ENCODE measurements around the gene SERGEF. TPM values are rescaled to one million over a fixed set of nuclear protein-coding genes. Genes with fewer than 3 reads are reported as not detected.

Gene SERGEF
- total and polyA plus RNA-seq, 11 donors = 11.6 to 55.0 (median 22.1) TPM

GRCh38 chr11:18054511-18055103, 41.8 kb upstream of the SERGEF start:
- ATAC-seq (no peak), DNase-seq (no peak)
- Histone ChIP-seq H3K4me1 (no peaks in the 10 kb centered on the region), H3K27me3 (no peaks in the 10 kb centered on the region), H3K27ac (no peak overlapping the region), H3K9me3 (no peaks in the 10 kb centered on the region), H3K4me3 (no peak overlapping the region), H3K36me3 (no peaks in the 10 kb centered on the region)
- intact Hi-C loops (cut with DNase I) = no loop called here
- WGBS, 4 donors = 79 to 84% (median 82%) methylated on average over 10 of the region's 10 CpGs
- TF ChIP-seq, protein P1, sequence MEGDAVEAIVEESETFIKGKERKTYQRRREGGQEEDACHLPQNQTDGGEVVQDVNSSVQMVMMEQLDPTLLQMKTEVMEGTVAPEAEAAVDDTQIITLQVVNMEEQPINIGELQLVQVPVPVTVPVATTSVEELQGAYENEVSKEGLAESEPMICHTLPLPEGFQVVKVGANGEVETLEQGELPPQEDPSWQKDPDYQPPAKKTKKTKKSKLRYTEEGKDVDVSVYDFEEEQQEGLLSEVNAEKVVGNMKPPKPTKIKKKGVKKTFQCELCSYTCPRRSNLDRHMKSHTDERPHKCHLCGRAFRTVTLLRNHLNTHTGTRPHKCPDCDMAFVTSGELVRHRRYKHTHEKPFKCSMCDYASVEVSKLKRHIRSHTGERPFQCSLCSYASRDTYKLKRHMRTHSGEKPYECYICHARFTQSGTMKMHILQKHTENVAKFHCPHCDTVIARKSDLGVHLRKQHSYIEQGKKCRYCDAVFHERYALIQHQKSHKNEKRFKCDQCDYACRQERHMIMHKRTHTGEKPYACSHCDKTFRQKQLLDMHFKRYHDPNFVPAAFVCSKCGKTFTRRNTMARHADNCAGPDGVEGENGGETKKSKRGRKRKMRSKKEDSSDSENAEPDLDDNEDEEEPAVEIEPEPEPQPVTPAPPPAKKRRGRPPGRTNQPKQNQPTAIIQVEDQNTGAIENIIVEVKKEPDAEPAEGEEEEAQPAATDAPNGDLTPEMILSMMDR (IDR thresholded peaks at IDR 0.05) = no peak
- TF ChIP-seq POLR2A (IDR thresholded peaks at IDR 0.05) = no peak

DNA sequence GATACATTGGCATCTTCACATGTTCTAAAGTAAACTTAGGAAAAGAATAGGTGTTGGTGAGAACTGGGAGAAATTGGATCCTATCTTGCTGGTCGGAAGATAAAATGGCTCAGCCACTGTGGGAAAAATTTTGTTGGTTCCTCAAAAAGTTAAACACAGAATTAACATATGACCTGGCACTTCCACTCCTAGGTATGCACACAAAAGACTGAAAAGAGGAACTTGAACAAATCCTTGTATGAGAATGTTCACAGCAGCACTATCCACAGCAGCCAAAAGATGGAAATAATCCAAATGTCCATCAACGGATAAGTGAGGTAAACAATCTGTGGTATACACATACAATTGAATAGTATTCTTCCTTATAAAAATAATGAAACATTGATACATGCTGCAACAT, 38.0 kb upstream of the SERGEF start:
- intact Hi-C loops (cut with DNase I) = no loop called here
- H3K4me3 ChIP-seq = no peak overlapping the region
- TF ChIP-seq, protein P1 (IDR thresholded peaks at IDR 0.05) = no peak
- no peak for TF ChIP-seq POLR2A (IDR thresholded peaks at IDR 0.05)
- peaks cover 0 to 5% (median 0%) of the 10 kb centered on the region in 12 donors for H3K9me3 ChIP-seq
- H3K27me3 ChIP-seq = peaks cover 0 to 26% (median 8%) of the 10 kb centered on the region in 9 donors
- DNase-seq = no peak
- 68 to 85% (median 75%) methylated on average over 2 of the region's 2 CpGs for WGBS, 4 donors
- H3K27ac ChIP-seq = no peak overlapping the region
- no peaks in the 10 kb centered on the region for H3K36me3 ChIP-seq
- ATAC-seq = no peak
- H3K4me1 ChIP-seq = peaks cover 0 to 7% (median 0%) of the 10 kb centered on the region in 12 donors

DNA sequence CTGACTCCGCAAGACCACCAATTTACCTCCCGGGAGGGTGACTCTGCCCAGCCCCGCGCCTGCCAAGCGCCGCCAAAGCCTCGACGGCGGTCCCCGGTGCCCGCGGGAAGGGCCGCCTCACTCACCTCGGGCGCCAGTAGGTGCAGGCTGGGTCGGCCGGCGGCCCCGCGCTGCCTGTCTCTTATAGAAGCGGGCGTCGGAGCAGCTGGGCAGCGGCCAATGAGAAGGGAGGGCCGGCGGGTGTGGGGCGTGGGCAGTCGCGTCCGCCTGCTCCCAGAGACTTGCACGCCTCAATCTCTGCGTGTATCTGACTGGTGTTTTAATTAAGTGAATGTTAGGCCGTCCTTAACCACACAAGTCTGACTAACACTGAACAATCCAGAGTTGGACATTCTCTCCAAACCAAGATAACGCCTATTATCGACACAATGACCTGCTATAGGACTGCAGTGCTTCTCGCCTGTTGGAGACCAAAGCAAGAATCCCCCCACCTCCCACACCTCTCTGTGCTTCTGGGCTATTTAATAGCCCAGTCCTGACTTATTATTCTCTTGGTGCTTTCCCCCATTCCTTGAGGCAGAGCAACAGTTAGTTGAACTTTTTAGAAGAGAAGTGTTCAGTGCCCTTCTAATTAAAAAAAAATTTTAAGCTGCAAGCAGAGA, 33.4 kb upstream of the SERGEF start, which contains the start of gene TPH1:
Gene TPH1 (minus strand): TSS at position 154 of the 662 bp plus-strand sequence. CDS start 5,507 bp downstream, outside the sequence.
- ATAC-seq = peak in 3 of 4 donors; percentile 53 to 86 (median 78)

GRCh38 chr11:18036456-18036855, 23.6 kb upstream of the SERGEF start:
- intact Hi-C loops (cut with DNase I) = no loop called here
- DNase-seq (no peak), ATAC-seq (no peak)
- Histone ChIP-seq H3K27me3 (no peaks in the 10 kb centered on the region), H3K9me3 (no peaks in the 10 kb centered on the region), H3K4me1 (no peaks in the 10 kb centered on the region), H3K36me3 (no peaks in the 10 kb centered on the region), H3K27ac (no peak overlapping the region), H3K4me3 (no peak overlapping the region)
- TF ChIP-seq, protein P1 (IDR thresholded peaks at IDR 0.05) = no peak
- TF ChIP-seq POLR2A (IDR thresholded peaks at IDR 0.05) = no peak

More for the DNA sequence above, 33.4 kb upstream of the SERGEF start, which contains the start of gene TPH1:
- Histone ChIP-seq H3K4me3 (peak within 1 kb of the TSS in 6 of 12 donors; percentile 10 to 30 (median 20)), H3K27me3 (peaks cover 0 to 38% (median 9%) of the 10 kb centered on the region in 9 donors), H3K9me3 (peaks cover 0 to 5% (median 0%) of the 10 kb centered on the region in 12 donors), H3K4me1 (peaks cover 0 to 7% (median 0%) of the 10 kb centered on the region in 12 donors), H3K27ac (no peak within 1 kb of the TSS), H3K36me3 (no peaks in the 10 kb centered on the region)
- DNase-seq = peak; percentile 13 to 75 (median 47)
- WGBS, 4 donors = 5 to 23% (median 6%) methylated on average over 15 to 36 of the region's 36 CpGs
- TF ChIP-seq POLR2A (IDR thresholded peaks at IDR 0.05) = no peak
- TF ChIP-seq, protein P1 (IDR thresholded peaks at IDR 0.05) = no peak
- intact Hi-C loops (cut with DNase I) = no loop called here

Measured in heart left ventricle (tissue), 16 donors.